K562 treated with DMSO at 1 percent for 4 hours (cell line): Measurements from ENCODE around the gene ELAPOR1. TPM values are rescaled to one million over a fixed set of nuclear protein-coding genes. Genes with fewer than 3 reads are reported as not detected.

ENCODE experiments used
- total RNA-seq: library from RNA; unstranded; fragments of 300-600 nt; gene quantifications from 2 replicates; pipeline ENCODE4 v1.2.3, GENCODE V29; 2022; ENCODE audit not compliant: insufficient read depth

Gene ELAPOR1
- total RNA-seq = 0.36 and 0.53 TPM in 2 replicates

GRCh38 chr1:109113590-109114341, at the start of gene ELAPOR1:
TSS of gene ELAPOR1 (plus strand) at chr1:109114115. CDS start at chr1:109114184, 69 bp downstream.

DNA sequence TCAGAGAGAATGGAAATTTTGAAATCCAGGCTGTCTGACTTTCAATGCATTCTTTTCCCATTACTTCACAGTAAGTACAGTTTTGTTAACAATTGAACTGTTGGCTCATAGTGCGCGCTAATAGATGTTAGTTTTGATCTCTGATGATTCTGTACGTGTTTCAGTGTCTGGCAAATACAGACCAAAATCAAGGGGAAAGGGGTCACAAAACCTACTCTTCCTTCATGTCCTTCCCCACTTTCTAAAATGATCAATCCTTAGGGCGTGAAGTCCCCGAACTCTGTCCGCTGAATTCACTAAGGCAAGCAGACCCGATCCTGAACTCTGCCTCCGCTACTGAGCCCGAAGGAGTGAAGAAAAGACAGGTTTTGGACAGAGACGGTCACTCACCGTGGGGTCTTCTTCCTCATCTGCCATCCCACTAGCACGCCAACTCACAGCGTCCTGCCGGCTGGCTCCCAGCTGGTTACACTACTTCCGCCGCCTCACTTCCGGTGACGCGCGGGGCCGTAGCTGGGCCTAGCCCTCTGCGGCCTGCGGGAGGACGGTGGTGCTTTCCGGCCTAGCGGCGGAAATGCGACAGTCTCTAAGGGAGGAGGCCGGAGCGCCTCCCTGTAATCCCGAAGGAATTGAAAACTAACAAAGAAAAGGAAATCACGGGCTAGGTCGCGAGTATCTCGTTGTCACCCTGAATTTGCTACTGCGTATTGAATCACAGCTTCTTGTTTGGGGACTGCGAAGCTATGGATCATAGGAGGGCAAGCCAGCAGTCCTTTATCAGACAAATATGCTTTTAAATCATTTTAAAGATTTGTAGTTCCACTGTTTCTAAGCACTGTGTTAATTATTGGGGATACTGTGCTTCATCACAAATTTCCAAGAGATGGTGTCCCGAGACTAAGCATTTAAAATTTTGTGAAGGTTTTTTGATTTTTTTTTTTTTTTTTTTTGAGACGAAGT, 38.1 kb upstream of the ELAPOR1 start, which contains the start of gene TAF13:
Gene TAF13 (minus strand): TSS at position 473 of the 960 bp plus-strand sequence. CDS start 56 bp downstream, at position 417.

DNA sequence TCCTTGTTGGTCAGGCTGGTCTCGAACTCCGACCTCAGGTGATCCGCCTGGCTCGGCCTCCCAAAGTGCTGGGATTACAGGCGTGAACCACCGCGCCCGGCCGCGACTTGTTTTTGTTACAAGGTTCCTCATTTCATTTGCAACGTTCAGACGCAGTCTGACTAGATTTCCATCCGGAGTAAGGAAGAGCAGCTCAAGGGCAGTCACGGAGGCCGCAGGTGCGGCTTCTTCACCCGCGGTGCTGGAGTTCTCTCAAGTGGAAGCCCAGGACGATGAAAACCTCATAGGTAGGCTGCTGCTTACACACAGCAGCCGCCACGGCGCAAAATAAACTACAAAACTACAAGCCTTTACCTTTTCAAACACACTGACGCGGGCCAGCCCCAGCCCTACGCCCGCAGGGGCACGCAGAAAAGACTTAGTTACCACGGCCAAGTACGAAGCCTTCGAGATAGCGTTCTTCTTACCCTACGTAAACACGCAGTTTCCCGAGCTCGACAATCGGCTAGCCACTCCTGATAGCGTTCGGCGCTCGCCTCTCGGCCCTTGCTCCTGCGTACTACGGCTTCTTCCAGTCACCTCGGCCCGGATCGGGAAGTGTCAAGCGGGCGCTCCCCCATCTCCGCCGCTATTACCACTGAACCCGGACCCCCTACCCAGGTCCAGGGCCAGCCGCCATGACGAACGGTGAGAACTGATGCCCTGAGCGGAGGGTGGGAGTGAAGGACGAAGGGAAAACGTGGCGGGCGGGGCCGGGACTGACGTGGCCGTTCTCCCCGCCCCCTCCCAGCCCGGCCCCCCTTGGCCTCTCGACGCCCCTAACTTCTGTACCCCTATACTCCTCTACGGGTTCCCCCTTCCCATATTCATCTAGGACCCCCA, 23.5 kb upstream of the ELAPOR1 start, which contains the start of gene TMEM167B:
Gene TMEM167B (plus strand): TSS at position 569 of the 882 bp plus-strand sequence. CDS start 109 bp downstream, at position 678.

Other genes with a start within 250 kb of the ELAPOR1 start
- gene GPSM2, start 237.1 kb upstream of the ELAPOR1 start, total RNA-seq = 18.4 and 19.3 TPM in 2 replicates
- gene CLCC1, start 150.6 kb upstream of the ELAPOR1 start, total RNA-seq = 11.8 and 17.1 TPM in 2 replicates
- 13.3 and 18.6 TPM in 2 replicates for gene WDR47, start 72.0 kb upstream of the ELAPOR1 start, total RNA-seq
- 36.1 and 41.9 TPM in 2 replicates for gene TAF13, start 38.1 kb upstream of the ELAPOR1 start, total RNA-seq
- 16.2 and 18.3 TPM in 2 replicates for gene TMEM167B, start 23.4 kb upstream of the ELAPOR1 start, total RNA-seq
- 573 and 625 TPM in 2 replicates for gene SARS1, start 99.8 kb downstream of the ELAPOR1 start, total RNA-seq
- 10.0 and 16.0 TPM in 2 replicates for gene CELSR2, start 135.4 kb downstream of the ELAPOR1 start, total RNA-seq
- gene PSRC1, start 169.0 kb downstream of the ELAPOR1 start, total RNA-seq = 33.5 and 38.2 TPM in 2 replicates
- not detected in 2 replicates for gene MYBPHL, start 192.9 kb downstream of the ELAPOR1 start, total RNA-seq